ENCODE measurements around the gene MMS19. TPM values are rescaled to one million over a fixed set of nuclear protein-coding genes. Genes with fewer than 3 reads are reported as not detected.

MMS19 gene
- total RNA-seq, 4 donors from 2014 or later, result 44.6 to 87.7 (median 73.7) TPM

DNA sequence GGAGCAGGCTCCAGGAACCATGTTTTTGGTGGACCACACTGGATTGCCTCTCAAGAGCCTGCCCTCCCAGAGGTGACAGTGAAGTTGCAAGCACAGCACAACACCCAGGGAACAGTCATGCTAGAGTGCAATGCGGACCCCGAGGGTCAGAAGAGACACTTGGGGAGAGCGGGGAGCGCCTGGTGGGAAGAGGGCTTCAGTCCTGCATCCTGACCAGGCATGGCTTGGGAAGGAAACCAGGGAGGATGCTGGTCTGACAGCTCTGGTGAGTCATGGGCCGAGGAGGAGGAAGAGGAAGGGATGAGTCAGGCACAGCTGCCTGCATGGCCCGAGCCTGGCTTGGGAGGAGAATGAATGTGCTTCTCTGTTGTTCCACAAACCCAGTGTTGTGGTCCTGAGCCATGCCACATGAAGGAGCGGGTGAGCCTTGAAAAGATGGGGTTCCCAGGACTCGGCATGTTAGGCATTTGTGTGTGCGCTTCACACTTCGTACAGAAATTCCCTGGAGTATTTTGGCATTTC lies 44.9 kb upstream of the MMS19 start:
- peak; percentile 84 to 94 for DNase-seq
- H3K27me3 ChIP-seq, result no peaks in the 10 kb centered on the region
- H3K9me3 ChIP-seq, result no peaks in the 10 kb centered on the region
- TF ChIP-seq, protein P1, sequence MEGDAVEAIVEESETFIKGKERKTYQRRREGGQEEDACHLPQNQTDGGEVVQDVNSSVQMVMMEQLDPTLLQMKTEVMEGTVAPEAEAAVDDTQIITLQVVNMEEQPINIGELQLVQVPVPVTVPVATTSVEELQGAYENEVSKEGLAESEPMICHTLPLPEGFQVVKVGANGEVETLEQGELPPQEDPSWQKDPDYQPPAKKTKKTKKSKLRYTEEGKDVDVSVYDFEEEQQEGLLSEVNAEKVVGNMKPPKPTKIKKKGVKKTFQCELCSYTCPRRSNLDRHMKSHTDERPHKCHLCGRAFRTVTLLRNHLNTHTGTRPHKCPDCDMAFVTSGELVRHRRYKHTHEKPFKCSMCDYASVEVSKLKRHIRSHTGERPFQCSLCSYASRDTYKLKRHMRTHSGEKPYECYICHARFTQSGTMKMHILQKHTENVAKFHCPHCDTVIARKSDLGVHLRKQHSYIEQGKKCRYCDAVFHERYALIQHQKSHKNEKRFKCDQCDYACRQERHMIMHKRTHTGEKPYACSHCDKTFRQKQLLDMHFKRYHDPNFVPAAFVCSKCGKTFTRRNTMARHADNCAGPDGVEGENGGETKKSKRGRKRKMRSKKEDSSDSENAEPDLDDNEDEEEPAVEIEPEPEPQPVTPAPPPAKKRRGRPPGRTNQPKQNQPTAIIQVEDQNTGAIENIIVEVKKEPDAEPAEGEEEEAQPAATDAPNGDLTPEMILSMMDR (IDR thresholded peaks at IDR 0.05), result no peak
- TF ChIP-seq POLR2A (IDR thresholded peaks at IDR 0.05), result peak in 1 of 2 donors; percentile 21
- H3K27ac ChIP-seq, result peak overlapping the region; percentile 96 to 97
- H3K4me3 ChIP-seq, result no peak overlapping the region
- no peaks in the 10 kb centered on the region for H3K36me3 ChIP-seq
- intact Hi-C loops (cut with DNase I; ENCODE audit: low total_unique reads), result loop anchor here (10.0 kb wide), 1 partner anchor 48 kb away; the partner anchor contains the start of genes MMS19 and UBTD1
- peaks cover 22 to 38% of the 10 kb centered on the region in 2 donors for H3K4me1 ChIP-seq

DNA sequence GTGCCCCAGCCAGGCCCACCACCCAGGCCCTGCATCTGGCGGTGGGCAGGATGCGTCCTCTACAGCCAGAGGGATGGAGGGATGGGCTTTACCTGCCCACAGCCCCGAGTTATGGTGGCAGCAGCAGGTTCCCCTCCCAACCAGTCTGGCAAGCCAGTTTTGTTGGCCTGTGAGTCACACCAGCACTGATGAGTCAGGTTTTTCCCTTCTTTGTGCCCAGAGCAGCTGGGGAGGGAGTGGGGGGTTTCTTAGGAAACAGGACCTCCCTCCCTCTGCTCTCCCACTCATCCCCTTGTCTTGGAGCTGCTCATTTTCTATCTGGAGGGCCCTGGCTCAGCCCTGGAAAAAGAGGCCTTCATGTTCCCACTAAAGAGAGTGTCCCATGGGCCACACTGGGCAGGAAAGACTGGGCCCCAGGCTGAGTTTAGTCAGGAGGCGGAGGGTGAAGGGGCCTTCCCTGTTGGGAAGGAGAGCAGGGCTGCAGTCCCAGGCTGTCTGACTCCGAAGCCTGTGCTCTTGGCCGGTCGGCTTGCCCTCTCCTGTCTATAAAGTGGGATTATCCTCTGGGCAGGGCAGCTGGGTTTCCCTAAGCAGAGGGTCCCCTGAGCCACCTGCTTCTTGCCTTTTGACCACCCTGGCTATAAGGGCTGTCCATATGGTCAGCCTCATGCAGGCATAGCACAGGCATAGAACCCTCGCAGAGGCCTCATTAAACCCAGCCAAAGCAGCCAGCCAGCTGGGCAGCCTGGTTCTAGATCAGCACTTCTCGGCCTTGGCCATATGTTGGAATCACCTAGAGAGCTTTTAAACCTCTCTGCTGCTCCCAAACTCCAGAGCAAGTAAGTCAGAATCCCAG lies 44.2 kb upstream of the MMS19 start:
- TF ChIP-seq, protein P1 (IDR thresholded peaks at IDR 0.05), result no peak
- peak in 1 of 2 donors; percentile 36 for TF ChIP-seq POLR2A (IDR thresholded peaks at IDR 0.05)
- intact Hi-C loops (cut with DNase I; ENCODE audit: low total_unique reads), result loop anchor here (10.0 kb wide), 1 partner anchor 48 kb away; the partner anchor contains the start of genes MMS19 and UBTD1
- Histone ChIP-seq H3K4me3 (no peak overlapping the region), H3K36me3 (no peaks in the 10 kb centered on the region), H3K4me1 (peaks cover 22 to 33% of the 10 kb centered on the region in 2 donors), H3K9me3 (no peaks in the 10 kb centered on the region), H3K27me3 (no peaks in the 10 kb centered on the region), H3K27ac (peak overlapping the region; percentile 96 to 97)
- peak; percentile 90 to 96 for DNase-seq

DNA sequence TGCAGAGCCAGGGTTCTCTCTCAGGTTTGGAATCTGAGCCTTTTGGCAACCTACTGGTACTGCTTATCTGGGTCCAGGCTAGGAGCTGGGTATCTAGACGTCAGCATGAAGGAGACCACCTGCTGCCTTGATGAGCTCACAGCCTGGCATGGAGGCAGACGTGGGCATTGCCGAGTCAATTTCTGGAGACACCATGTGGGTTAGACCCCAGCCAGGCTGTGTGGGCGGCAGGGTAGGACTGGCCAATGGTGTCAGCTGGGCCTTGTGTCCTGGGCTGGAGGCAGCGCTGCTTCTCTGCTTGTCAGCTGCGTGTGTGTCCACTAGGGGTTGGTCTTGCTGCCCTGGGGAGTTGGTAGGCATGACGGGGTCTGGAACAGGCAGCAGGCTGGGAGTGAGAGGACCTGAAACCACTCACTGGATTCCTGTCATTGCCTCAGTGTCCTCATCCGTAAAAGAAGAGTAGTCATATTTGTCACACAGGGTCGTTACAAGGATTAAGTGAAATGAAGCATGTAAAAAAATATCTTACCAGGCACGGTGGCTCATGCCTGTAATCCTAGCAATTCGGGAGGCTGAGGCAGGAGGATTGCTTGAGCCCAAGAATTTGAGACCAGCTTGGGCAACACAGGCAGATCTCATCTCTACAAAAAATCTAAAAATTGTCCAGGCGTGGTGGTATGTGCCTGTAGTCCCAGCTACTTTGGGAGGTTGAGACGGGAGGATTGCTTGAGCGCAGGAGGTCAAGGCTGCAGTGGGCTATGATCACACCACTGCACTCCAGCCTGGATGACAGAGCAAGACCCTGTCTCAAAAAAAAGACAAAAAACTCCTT lies 42.7 kb upstream of the MMS19 start:
- H3K27me3 ChIP-seq, result no peaks in the 10 kb centered on the region
- H3K27ac ChIP-seq, result peak overlapping the region; percentile 96 to 97
- H3K4me1 ChIP-seq, result peaks cover 22 to 27% of the 10 kb centered on the region in 2 donors
- H3K9me3 ChIP-seq, result no peaks in the 10 kb centered on the region
- H3K4me3 ChIP-seq, result no peak overlapping the region
- no peak for TF ChIP-seq POLR2A (IDR thresholded peaks at IDR 0.05)
- TF ChIP-seq, protein P1 (IDR thresholded peaks at IDR 0.05), result no peak
- DNase-seq, result peak; percentile 34 to 52
- intact Hi-C loops (cut with DNase I; ENCODE audit: low total_unique reads), result loop anchor here (10.0 kb wide), 1 partner anchor 46 kb away; the partner anchor contains the start of genes MMS19 and UBTD1
- H3K36me3 ChIP-seq, result no peaks in the 10 kb centered on the region

DNA sequence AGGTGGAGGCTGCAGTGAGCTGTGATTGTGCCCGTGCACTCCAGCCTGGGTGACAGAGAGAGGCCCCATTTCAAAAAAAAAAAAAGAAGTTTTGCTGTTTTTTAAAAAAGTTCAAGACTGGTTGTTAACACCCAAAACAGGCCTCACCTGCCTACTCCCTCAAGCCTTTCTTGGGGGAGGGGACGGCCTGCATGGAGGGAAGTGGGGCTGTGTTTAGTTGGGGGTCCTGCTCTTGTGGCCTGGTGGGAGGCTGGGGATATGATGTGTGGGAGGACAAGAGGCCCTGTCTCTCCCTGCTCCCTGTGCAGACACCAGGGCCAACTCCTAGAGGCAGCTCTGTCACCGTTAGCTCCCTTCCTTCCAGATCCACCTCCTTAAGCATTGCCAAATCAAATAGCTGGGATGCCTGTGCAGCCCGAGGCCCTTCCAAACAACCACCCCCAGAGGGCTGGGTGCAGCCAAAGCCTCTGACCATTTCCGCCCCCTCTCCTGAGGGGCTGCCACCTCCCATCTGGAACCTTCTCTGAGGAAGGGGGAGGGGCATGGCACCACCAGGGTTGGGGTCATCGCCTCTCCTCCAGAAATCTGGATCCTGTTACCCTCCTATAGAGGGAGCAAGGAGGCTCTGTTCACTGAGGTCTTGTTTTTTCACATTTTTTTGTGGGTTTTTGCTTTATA lies 41.4 kb upstream of the MMS19 start:
- DNase-seq, result peak; percentile 60 to 75
- Histone ChIP-seq H3K27ac (peak overlapping the region; percentile 96 to 97), H3K4me3 (no peak overlapping the region), H3K9me3 (no peaks in the 10 kb centered on the region), H3K4me1 (peaks cover 22 to 27% of the 10 kb centered on the region in 2 donors), H3K27me3 (no peaks in the 10 kb centered on the region), H3K36me3 (no peaks in the 10 kb centered on the region)
- no peak for TF ChIP-seq POLR2A (IDR thresholded peaks at IDR 0.05)
- TF ChIP-seq, protein P1 (IDR thresholded peaks at IDR 0.05), result peak in 1 of 4 experiments; percentile 27
- intact Hi-C loops (cut with DNase I; ENCODE audit: low total_unique reads), result loop anchor here (10.0 kb wide), 1 partner anchor 45 kb away; the partner anchor contains the start of genes MMS19 and UBTD1
